Measurements from ENCODE around the gene GLRX3. TPM values are rescaled to one million over a fixed set of nuclear protein-coding genes. Genes with fewer than 3 reads are reported as not detected.

The GLRX3 gene
- total and polyA plus RNA-seq, 7 donors: 40.5 to 93.1 (median 53.5) TPM

DNA sequence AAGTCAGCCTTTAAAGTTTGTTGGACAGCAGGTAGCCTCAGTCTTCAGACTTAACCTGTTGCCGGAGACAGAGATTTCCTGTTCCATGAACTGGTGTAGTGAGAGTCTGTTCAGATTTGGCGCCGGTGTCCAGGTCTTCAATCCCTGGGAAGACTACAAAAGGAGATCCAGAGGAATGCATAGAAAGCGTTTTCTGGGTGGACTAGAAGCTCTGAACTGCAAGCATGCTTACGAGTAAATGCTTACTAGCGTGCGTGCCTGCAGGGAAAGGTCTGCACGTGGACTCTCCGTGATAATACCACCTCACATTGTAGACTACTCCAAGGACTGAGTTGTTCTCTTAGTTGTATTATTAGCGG lies 878 bp downstream of the GLRX3 start:
- Histone ChIP-seq H3K4me1 (peaks cover 0 to 57% (median 49%) of the 10 kb centered on the region in 4 donors), H3K36me3 (no peaks in the 10 kb centered on the region), H3K27ac (peak overlapping the region; percentile 78 to 92 (median 84)), H3K9me3 (no peaks in the 10 kb centered on the region), H3K27me3 (no peaks in the 10 kb centered on the region), H3K4me3 (peak overlapping the region; percentile 67 to 100 (median 96))
- 1 to 4% methylated on average over 10 of the region's 10 CpGs for WGBS, 2 donors
- no peak for DNase-seq
- no peak for TF ChIP-seq POLR2AphosphoS5 (IDR thresholded peaks at IDR 0.05)
- intact Hi-C loops (cut with DNase I): no loop called here

DNA sequence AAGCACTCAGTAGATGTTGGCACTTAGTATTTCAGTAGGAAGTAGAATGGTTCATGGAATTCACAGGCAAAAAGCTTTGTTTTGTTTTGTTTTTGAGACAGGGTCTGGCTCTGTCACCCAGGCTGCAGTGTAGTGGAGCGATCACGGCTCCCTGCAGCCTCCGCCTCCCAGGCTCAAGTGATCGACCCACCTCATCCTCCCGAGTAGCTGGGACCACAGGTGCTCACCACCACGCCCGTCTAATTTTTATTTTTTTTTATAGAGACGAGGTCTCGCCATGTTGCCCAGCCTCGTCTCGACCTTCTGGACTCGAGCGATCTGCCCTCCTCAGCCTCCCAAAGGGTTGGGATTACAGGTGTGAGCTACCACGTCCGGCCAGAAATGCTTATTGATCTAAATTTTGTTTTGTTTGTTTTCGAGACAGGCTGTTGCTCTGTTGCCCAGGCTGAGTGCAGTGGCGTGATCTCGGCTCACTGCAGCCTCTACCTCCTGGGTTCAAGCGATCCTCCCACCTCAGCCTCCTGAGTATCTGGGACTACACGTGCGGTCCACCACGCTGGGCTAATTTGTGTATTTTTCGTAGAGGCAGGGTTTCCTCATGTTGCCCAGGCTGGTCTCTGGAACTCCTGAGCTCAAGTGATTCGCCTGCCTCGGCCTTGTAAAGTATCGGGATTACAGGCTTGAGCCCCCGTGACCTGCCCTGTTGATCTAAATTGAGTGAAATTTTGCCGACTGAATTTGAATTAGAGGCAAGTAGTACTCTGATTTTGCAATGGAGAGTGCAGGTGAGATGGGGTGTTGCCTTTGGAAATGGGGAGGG lies 1.7 kb downstream of the GLRX3 start:
- 86 to 92% methylated on average over 28 of the region's 28 CpGs for WGBS, 2 donors
- DNase-seq: no peak
- peaks cover 0 to 65% (median 57%) of the 10 kb centered on the region in 4 donors for H3K4me1 ChIP-seq
- no peaks in the 10 kb centered on the region for H3K36me3 ChIP-seq
- no peak overlapping the region for H3K27ac ChIP-seq
- no peaks in the 10 kb centered on the region for H3K27me3 ChIP-seq
- intact Hi-C loops (cut with DNase I): no loop called here
- peak overlapping the region; percentile 67 to 100 (median 96) for H3K4me3 ChIP-seq
- TF ChIP-seq EP300 (IDR thresholded peaks at IDR 0.05) (no peak), POLR2A (IDR thresholded peaks at IDR 0.05) (no peak), POLR2AphosphoS5 (IDR thresholded peaks at IDR 0.05) (no peak)
- TF ChIP-seq, protein P1, sequence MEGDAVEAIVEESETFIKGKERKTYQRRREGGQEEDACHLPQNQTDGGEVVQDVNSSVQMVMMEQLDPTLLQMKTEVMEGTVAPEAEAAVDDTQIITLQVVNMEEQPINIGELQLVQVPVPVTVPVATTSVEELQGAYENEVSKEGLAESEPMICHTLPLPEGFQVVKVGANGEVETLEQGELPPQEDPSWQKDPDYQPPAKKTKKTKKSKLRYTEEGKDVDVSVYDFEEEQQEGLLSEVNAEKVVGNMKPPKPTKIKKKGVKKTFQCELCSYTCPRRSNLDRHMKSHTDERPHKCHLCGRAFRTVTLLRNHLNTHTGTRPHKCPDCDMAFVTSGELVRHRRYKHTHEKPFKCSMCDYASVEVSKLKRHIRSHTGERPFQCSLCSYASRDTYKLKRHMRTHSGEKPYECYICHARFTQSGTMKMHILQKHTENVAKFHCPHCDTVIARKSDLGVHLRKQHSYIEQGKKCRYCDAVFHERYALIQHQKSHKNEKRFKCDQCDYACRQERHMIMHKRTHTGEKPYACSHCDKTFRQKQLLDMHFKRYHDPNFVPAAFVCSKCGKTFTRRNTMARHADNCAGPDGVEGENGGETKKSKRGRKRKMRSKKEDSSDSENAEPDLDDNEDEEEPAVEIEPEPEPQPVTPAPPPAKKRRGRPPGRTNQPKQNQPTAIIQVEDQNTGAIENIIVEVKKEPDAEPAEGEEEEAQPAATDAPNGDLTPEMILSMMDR (IDR thresholded peaks at IDR 0.05): no peak
- H3K9me3 ChIP-seq: no peaks in the 10 kb centered on the region

DNA sequence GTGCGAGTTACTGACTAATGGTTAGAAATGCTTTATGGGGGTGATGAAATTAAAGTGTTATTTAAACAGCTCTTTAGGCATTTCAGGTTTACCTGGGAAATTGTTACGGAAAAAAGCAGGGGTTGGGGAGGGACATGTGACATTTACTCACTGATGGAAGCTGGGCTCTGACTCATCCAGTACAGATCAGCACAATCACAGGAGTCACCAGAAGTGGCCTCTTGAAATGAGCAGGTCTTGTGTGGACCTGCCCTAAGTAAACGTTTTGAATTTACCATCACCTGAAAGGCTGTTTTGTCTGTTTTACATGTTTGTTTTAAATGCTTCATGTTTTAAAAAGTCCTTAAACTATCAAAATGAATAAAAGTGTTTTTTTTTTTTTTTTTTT lies 2.3 kb downstream of the GLRX3 start:
- TF ChIP-seq POLR2A (IDR thresholded peaks at IDR 0.05) (no peak), EP300 (IDR thresholded peaks at IDR 0.05) (no peak), POLR2AphosphoS5 (IDR thresholded peaks at IDR 0.05) (no peak)
- TF ChIP-seq, protein P1 (IDR thresholded peaks at IDR 0.05): no peak
- Histone ChIP-seq H3K27me3 (no peaks in the 10 kb centered on the region), H3K4me3 (no peak overlapping the region), H3K4me1 (peaks cover 0 to 68% (median 58%) of the 10 kb centered on the region in 4 donors), H3K27ac (no peak overlapping the region), H3K36me3 (no peaks in the 10 kb centered on the region), H3K9me3 (no peaks in the 10 kb centered on the region)
- 40 to 66% methylated on average over 3 of the region's 3 CpGs for WGBS, 2 donors
- DNase-seq: no peak
- intact Hi-C loops (cut with DNase I): no loop called here

DNA sequence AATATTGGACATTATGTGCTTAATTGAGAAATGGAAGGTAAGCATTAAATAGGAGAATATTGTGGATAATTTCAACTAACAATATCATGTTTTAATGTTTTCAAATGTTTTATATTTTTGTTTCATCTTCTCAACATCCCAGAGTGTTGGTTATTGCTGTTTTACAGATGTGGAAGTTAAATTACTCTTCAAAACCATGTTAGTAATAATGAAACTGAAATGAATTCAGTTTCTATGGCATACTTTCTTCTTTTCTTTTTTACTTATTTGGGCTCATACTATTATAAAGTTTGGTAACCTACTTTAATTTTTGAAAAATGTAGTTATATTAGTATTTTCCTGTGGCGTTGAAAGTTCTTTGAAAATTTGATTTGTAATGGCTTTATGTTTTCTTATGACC lies 4.2 kb downstream of the GLRX3 start:
- H3K36me3 ChIP-seq: peaks cover 0 to under 1% (median 0%) of the 10 kb centered on the region in 4 donors
- no peak overlapping the region for H3K27ac ChIP-seq
- intact Hi-C loops (cut with DNase I): no loop called here
- peaks cover 0 to 67% (median 57%) of the 10 kb centered on the region in 4 donors for H3K4me1 ChIP-seq
- 84 to 99% methylated on average over 1 of the region's 1 CpG for WGBS, 2 donors
- no peaks in the 10 kb centered on the region for H3K27me3 ChIP-seq
- no peaks in the 10 kb centered on the region for H3K9me3 ChIP-seq
- DNase-seq: no peak
- TF ChIP-seq POLR2A (IDR thresholded peaks at IDR 0.05) (no peak), EP300 (IDR thresholded peaks at IDR 0.05) (no peak), POLR2AphosphoS5 (IDR thresholded peaks at IDR 0.05) (no peak)
- TF ChIP-seq, protein P1 (IDR thresholded peaks at IDR 0.05): no peak
- no peak overlapping the region for H3K4me3 ChIP-seq

DNA sequence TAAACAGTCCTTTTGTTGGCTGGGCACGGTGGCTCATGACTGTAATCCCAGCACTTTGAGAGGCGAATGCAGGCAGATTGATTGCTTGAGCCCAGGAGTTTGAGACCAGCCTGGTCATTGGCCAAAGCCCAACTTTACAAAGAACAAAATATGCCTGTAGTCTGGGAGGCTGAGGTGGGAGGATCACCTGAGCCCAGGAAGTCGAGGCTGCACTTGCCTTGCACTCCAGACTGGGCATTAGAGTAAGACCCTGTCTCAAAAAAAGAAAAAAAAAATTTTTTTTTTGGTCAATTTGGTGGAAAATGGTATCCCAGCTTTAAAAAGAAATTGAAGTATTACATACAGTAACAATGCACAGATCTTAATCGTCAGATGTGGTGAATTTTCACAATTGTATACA lies 4.8 kb downstream of the GLRX3 start:
- H3K4me1 ChIP-seq: peaks cover 0 to 62% (median 51%) of the 10 kb centered on the region in 4 donors
- DNase-seq: no peak
- peaks cover 0 to 7% (median 1%) of the 10 kb centered on the region in 4 donors for H3K36me3 ChIP-seq
- H3K27ac ChIP-seq: no peak overlapping the region
- H3K4me3 ChIP-seq: no peak overlapping the region
- 87 to 88% methylated on average over 4 of the region's 4 CpGs for WGBS, 2 donors
- H3K27me3 ChIP-seq: no peaks in the 10 kb centered on the region
- H3K9me3 ChIP-seq: no peaks in the 10 kb centered on the region
- TF ChIP-seq POLR2AphosphoS5 (IDR thresholded peaks at IDR 0.05) (no peak), POLR2A (IDR thresholded peaks at IDR 0.05) (no peak), EP300 (IDR thresholded peaks at IDR 0.05) (no peak)
- TF ChIP-seq, protein P1 (IDR thresholded peaks at IDR 0.05): no peak
- intact Hi-C loops (cut with DNase I): no loop called here

Measured in sigmoid colon (tissue), 7 donors.